ENCODE results near the gene LRRC43. TPM values are rescaled to one million over a fixed set of nuclear protein-coding genes. Genes with fewer than 3 reads are reported as not detected.

The LRRC43 gene
- polyA plus RNA-seq, 1 donor from 2014 or later: 4.8 TPM

- H3K4me2 ChIP-seq (ENCODE audit: low read length): no peak overlapping the region
- H3K79me2 ChIP-seq (replicated peaks; ENCODE audit: insufficient read depth, low read length): no peaks in the 10 kb centered on the region
- no peak overlapping the region for H3K4me3 ChIP-seq (ENCODE audit: low read length)
- no peak overlapping the region for H3K9ac ChIP-seq (ENCODE audit: low read length)
- no peaks in the 10 kb centered on the region for H3K9me2 ChIP-seq (ENCODE audit: insufficient read depth, low read length)
- H3K36me3 ChIP-seq (ENCODE audit: insufficient read depth, low read length): no peaks in the 10 kb centered on the region
- no peak overlapping the region for H3K27ac ChIP-seq (ENCODE audit: low read length)
- no peaks in the 10 kb centered on the region for H3K9me3 ChIP-seq (ENCODE audit: low read length)
- TF ChIP-seq, protein P1, sequence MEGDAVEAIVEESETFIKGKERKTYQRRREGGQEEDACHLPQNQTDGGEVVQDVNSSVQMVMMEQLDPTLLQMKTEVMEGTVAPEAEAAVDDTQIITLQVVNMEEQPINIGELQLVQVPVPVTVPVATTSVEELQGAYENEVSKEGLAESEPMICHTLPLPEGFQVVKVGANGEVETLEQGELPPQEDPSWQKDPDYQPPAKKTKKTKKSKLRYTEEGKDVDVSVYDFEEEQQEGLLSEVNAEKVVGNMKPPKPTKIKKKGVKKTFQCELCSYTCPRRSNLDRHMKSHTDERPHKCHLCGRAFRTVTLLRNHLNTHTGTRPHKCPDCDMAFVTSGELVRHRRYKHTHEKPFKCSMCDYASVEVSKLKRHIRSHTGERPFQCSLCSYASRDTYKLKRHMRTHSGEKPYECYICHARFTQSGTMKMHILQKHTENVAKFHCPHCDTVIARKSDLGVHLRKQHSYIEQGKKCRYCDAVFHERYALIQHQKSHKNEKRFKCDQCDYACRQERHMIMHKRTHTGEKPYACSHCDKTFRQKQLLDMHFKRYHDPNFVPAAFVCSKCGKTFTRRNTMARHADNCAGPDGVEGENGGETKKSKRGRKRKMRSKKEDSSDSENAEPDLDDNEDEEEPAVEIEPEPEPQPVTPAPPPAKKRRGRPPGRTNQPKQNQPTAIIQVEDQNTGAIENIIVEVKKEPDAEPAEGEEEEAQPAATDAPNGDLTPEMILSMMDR (IDR thresholded peaks at IDR 0.05; ENCODE audit: poor library complexity, severe bottlenecking): no peak
- TF ChIP-seq MXI1 (conservative IDR thresholded peaks at IDR 0.05; ENCODE audit: poor library complexity, severe bottlenecking) (no peak), EP300 (conservative IDR thresholded peaks at IDR 0.05; ENCODE audit: poor library complexity, severe bottlenecking) (no peak), SMC3 (conservative IDR thresholded peaks at IDR 0.05; ENCODE audit: poor library complexity) (no peak), RAD21 (conservative IDR thresholded peaks at IDR 0.05) (no peak), REST (IDR thresholded peaks at IDR 0.05; ENCODE audit: borderline replicate concordance) (no peak), EZH2 (IDR thresholded peaks at IDR 0.05; ENCODE audit: borderline replicate concordance, insufficient read depth, low read length, poor library complexity, severe bottlenecking) (no peak), POLR2AphosphoS5 (IDR thresholded peaks at IDR 0.05) (no peak), TAF1 (IDR thresholded peaks at IDR 0.05; ENCODE audit: low read depth) (no peak)
- no peaks in the 10 kb centered on the region for H4K20me1 ChIP-seq (ENCODE audit: insufficient read depth)
- no peak overlapping the region for H2AFZ ChIP-seq (ENCODE audit: low read depth, low read length)
- no peaks in the 10 kb centered on the region for H3K27me3 ChIP-seq (ENCODE audit: insufficient read depth, low read depth, low read length)
- H3F3A ChIP-seq (ENCODE audit: insufficient read depth, low read length, poor library complexity, severe bottlenecking): no peaks in the 10 kb centered on the region
These were observed 52.8 kb downstream of the LRRC43 start for GRCh38 chr12:122235741-122236140.

DNA sequence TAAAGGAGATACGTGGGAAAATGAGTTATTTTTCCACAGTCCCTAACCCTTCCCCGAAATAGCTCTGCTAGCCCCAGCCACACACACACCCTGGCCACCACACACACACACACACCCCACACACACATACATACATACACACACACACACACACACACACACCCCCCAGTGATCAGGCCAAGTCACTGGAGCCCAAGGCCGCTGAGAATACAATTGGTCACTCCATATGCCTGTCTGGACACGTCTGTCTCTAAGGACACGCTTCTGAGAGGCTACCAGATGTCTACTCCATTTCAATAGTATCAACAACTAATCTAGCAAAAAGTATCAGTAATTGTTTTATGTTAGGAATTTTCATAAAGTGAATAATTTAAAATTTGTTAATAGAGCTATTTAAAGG lies 55.9 kb downstream of the LRRC43 start:
- no peaks in the 10 kb centered on the region for H3K79me2 ChIP-seq (replicated peaks; ENCODE audit: insufficient read depth, low read length)
- H3K9me2 ChIP-seq (ENCODE audit: insufficient read depth, low read length): no peaks in the 10 kb centered on the region
- TF ChIP-seq POLR2AphosphoS5 (IDR thresholded peaks at IDR 0.05): no peak
- no peak for TF ChIP-seq REST (IDR thresholded peaks at IDR 0.05; ENCODE audit: borderline replicate concordance)
- TF ChIP-seq MXI1 (conservative IDR thresholded peaks at IDR 0.05; ENCODE audit: poor library complexity, severe bottlenecking): no peak
- no peak for TF ChIP-seq EZH2 (IDR thresholded peaks at IDR 0.05; ENCODE audit: borderline replicate concordance, insufficient read depth, low read length, poor library complexity, severe bottlenecking)
- TF ChIP-seq RAD21 (conservative IDR thresholded peaks at IDR 0.05): no peak
- no peak for TF ChIP-seq TAF1 (IDR thresholded peaks at IDR 0.05; ENCODE audit: low read depth)
- TF ChIP-seq SMC3 (conservative IDR thresholded peaks at IDR 0.05; ENCODE audit: poor library complexity): no peak
- TF ChIP-seq EP300 (conservative IDR thresholded peaks at IDR 0.05; ENCODE audit: poor library complexity, severe bottlenecking): no peak
- no peak overlapping the region for H3K9ac ChIP-seq (ENCODE audit: low read length)
- H3K27me3 ChIP-seq (ENCODE audit: insufficient read depth, low read depth, low read length): no peaks in the 10 kb centered on the region
- H3K36me3 ChIP-seq (ENCODE audit: insufficient read depth, low read length): no peaks in the 10 kb centered on the region
- H3K27ac ChIP-seq (ENCODE audit: low read length): no peak overlapping the region
- no peaks in the 10 kb centered on the region for H3K9me3 ChIP-seq (ENCODE audit: low read length)
- H3F3A ChIP-seq (ENCODE audit: insufficient read depth, low read length, poor library complexity, severe bottlenecking): no peaks in the 10 kb centered on the region
- no peaks in the 10 kb centered on the region for H4K20me1 ChIP-seq (ENCODE audit: insufficient read depth)
- H3K4me3 ChIP-seq (ENCODE audit: low read length): no peak overlapping the region
- no peak overlapping the region for H2AFZ ChIP-seq (ENCODE audit: low read depth, low read length)
- H3K4me2 ChIP-seq (ENCODE audit: low read length): no peak overlapping the region

Measured in neural cell (in vitro differentiated cells).